ENCODE measurements around the gene MXD4. TPM values are rescaled to one million over a fixed set of nuclear protein-coding genes. Genes with fewer than 3 reads are reported as not detected.

The MXD4 gene
- total RNA-seq, 1 donor from 2014 or later, result 74.9 TPM

GRCh38 chr4:2296631-2297601 lies 35.0 kb upstream of the MXD4 start:
- Mint-ChIP-seq H3K27ac (ENCODE audit: unreplicated experiment) (no peak overlapping the region), H3K9me3 (ENCODE audit: unreplicated experiment) (peaks cover 10% of the 10 kb centered on the region), H3K4me1 (ENCODE audit: unreplicated experiment) (peaks cover 9% of the 10 kb centered on the region), H3K27me3 (ENCODE audit: unreplicated experiment) (peaks cover 21% of the 10 kb centered on the region), H3K4me3 (ENCODE audit: unreplicated experiment) (no peak overlapping the region), H3K36me3 (ENCODE audit: unreplicated experiment) (peaks cover 3% of the 10 kb centered on the region)
- TF ChIP-seq CTCF (IDR thresholded peaks at IDR 0.05), result no peak
- no peak for DNase-seq (ENCODE audit: extremely low spot score, unreplicated experiment)

GRCh38 chr4:2295900-2296442 lies 34.1 kb upstream of the MXD4 start:
- Mint-ChIP-seq H3K27me3 (ENCODE audit: unreplicated experiment) (peaks cover 21% of the 10 kb centered on the region), H3K4me1 (ENCODE audit: unreplicated experiment) (peaks cover 9% of the 10 kb centered on the region), H3K27ac (ENCODE audit: unreplicated experiment) (no peak overlapping the region), H3K9me3 (ENCODE audit: unreplicated experiment) (peaks cover 10% of the 10 kb centered on the region), H3K36me3 (ENCODE audit: unreplicated experiment) (peaks cover 3% of the 10 kb centered on the region), H3K4me3 (ENCODE audit: unreplicated experiment) (no peak overlapping the region)
- TF ChIP-seq CTCF (IDR thresholded peaks at IDR 0.05), result no peak
- no peak for DNase-seq (ENCODE audit: extremely low spot score, unreplicated experiment)

- TF ChIP-seq CTCF (IDR thresholded peaks at IDR 0.05), result no peak
- no peak for DNase-seq (ENCODE audit: extremely low spot score, unreplicated experiment)
- no peak overlapping the region for H3K27ac Mint-ChIP-seq (ENCODE audit: unreplicated experiment)
- H3K36me3 Mint-ChIP-seq (ENCODE audit: unreplicated experiment), result peaks cover 3% of the 10 kb centered on the region
- H3K4me3 Mint-ChIP-seq (ENCODE audit: unreplicated experiment), result no peak overlapping the region
- H3K9me3 Mint-ChIP-seq (ENCODE audit: unreplicated experiment), result peaks cover 10% of the 10 kb centered on the region
- H3K4me1 Mint-ChIP-seq (ENCODE audit: unreplicated experiment), result peaks cover 9% of the 10 kb centered on the region
- peaks cover 21% of the 10 kb centered on the region for H3K27me3 Mint-ChIP-seq (ENCODE audit: unreplicated experiment)
Measured at GRCh38 chr4:2295500-2295899, 33.6 kb upstream of the MXD4 start.

DNA sequence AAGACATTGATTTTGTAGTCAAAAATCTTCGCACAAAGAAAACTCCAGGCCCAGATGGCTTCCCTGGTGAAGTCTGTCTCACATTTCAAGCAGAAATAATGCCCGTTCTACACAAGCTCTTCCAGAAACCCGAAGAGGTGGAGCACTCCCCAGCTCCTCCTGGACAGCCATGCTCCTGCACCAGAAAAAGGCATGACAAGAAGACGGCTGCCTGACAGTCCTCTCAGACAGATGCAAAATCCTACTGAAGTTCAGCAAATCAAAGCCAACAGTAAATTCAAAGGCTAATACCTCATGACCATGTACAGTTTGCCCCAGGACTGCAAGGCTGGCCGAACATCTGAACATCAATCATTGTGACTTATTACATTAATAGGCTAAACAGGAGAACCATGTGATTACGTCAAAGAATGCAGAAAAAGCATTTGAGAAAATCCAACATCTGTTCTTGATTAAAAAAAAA lies 30.8 kb upstream of the MXD4 start:
- TF ChIP-seq CTCF (IDR thresholded peaks at IDR 0.05), result no peak

More for the DNA sequence above, 30.8 kb upstream of the MXD4 start:
- H3K9me3 Mint-ChIP-seq (ENCODE audit: unreplicated experiment), result peaks cover 10% of the 10 kb centered on the region
- H3K27ac Mint-ChIP-seq (ENCODE audit: unreplicated experiment), result no peak overlapping the region
- H3K27me3 Mint-ChIP-seq (ENCODE audit: unreplicated experiment), result peaks cover 9% of the 10 kb centered on the region
- DNase-seq (ENCODE audit: extremely low spot score, unreplicated experiment), result no peak
- no peak overlapping the region for H3K4me3 Mint-ChIP-seq (ENCODE audit: unreplicated experiment)
- H3K36me3 Mint-ChIP-seq (ENCODE audit: unreplicated experiment), result peaks cover 3% of the 10 kb centered on the region
- H3K4me1 Mint-ChIP-seq (ENCODE audit: unreplicated experiment), result peaks cover 10% of the 10 kb centered on the region
